ENCODE measurements around the gene COL11A1. TPM values are rescaled to one million over a fixed set of nuclear protein-coding genes. Genes with fewer than 3 reads are reported as not detected.

COL11A1 gene
- total and polyA plus RNA-seq, 2 of the 4 experiments (the other 2 are of a cell fraction): 4.6 to 5.2 TPM

DNA sequence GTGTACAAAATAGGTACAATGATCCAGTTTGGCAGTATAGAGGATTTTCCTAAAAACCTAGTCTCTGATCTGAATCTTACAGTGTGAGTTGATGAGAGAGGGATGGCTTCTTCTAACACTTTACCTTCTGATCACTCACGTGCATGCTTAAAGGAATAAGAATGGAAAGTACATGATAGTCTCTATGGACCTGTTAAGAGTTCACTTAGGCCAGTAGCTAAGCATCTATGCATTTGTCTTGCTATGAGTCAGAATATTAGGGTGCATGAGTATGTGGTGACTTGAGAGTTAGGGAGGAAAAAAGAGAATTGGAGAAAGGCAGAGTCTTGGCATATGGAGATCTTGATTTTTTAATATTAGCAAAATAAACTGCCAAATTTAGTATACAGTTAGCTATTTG is 206.3 kb downstream of the COL11A1 start:
- Histone ChIP-seq H3K56ac (ENCODE audit: extremely low read depth, insufficient read depth, low read length) (no peak overlapping the region), H3K9ac (ENCODE audit: low read depth, low read length) (no peak overlapping the region), H2AK5ac (ENCODE audit: low read depth, low read length) (no peak overlapping the region), H3K9me3 (ENCODE audit: control insufficient read depth, insufficient read depth, low read length) (no peaks in the 10 kb centered on the region), H2BK15ac (ENCODE audit: low read depth, low read length) (no peak overlapping the region), H3K4me3 (ENCODE audit: insufficient read depth, low read depth, low read length) (no peak overlapping the region), H4K20me1 (ENCODE audit: insufficient read depth, low read length) (no peaks in the 10 kb centered on the region), H3K79me1 (ENCODE audit: low read depth in 1 of 2, low read length in 2 of 2) (no peaks in the 10 kb centered on the region), H3K36me3 (ENCODE audit: control insufficient read depth, insufficient read depth, low read length) (no peaks in the 10 kb centered on the region), H4K5ac (ENCODE audit: low read depth, low read length) (no peak overlapping the region), H3K4me1 (ENCODE audit: control insufficient read depth, insufficient read depth, low read length) (no peaks in the 10 kb centered on the region), H3K9me1 (ENCODE audit: insufficient read depth, low read length) (no peaks in the 10 kb centered on the region), H3K4me2 (ENCODE audit: low read depth, low read length) (no peak overlapping the region), H3K27ac (ENCODE audit: insufficient read depth, low read length) (no peak overlapping the region), H3K23ac (ENCODE audit: low read depth, low read length) (no peak overlapping the region), H2BK20ac (ENCODE audit: low read depth, low read length) (no peak overlapping the region), H2BK120ac (ENCODE audit: low read depth, low read length) (no peak overlapping the region), H3K4ac (ENCODE audit: low read depth, low read length) (no peak overlapping the region), H4K8ac (ENCODE audit: low read depth in 2 of 2, low read length in 2 of 2) (no peak overlapping the region), H2AK9ac (replicated peaks; ENCODE audit: low read depth, low read length, poor library complexity) (no peak overlapping the region), H3K27me3 (ENCODE audit: control insufficient read depth, insufficient read depth, low read length) (no peaks in the 10 kb centered on the region), H2BK5ac (ENCODE audit: low read depth, low read length, poor library complexity, severe bottlenecking) (no peak overlapping the region), H4K91ac (ENCODE audit: insufficient read depth, low read depth, low read length) (no peak overlapping the region), H3K18ac (ENCODE audit: low read depth, low read length) (no peak overlapping the region; the same call in 1 of the 2 replicates), H2AFZ (replicated peaks; ENCODE audit: low read length, poor library complexity) (no peak overlapping the region), H3K14ac (replicated peaks; ENCODE audit: low read depth, low read length) (no peak overlapping the region)
- TF ChIP-seq SMC3 (IDR thresholded peaks at IDR 0.05; ENCODE audit: low read depth, low read length) (no peak), CEBPB (IDR thresholded peaks at IDR 0.05; ENCODE audit: low read depth, low read length) (no peak), RAD21 (IDR thresholded peaks at IDR 0.05; ENCODE audit: low read length) (no peak), FOS (IDR thresholded peaks at IDR 0.05; ENCODE audit: low read depth, low read length) (no peak), MAZ (IDR thresholded peaks at IDR 0.05; ENCODE audit: borderline replicate concordance, low read depth, low read length) (no peak), RCOR1 (IDR thresholded peaks at IDR 0.05; ENCODE audit: insufficient replicate concordance, low read length) (no peak), POLR2A (IDR thresholded peaks at IDR 0.05; ENCODE audit: low read depth, low read length) (no peak), NFE2L2 (IDR thresholded peaks at IDR 0.05; ENCODE audit: low read depth, low read length) (no peak), MAFK (IDR thresholded peaks at IDR 0.05; ENCODE audit: low read depth, low read length) (no peak)
- TF ChIP-seq, protein P1, sequence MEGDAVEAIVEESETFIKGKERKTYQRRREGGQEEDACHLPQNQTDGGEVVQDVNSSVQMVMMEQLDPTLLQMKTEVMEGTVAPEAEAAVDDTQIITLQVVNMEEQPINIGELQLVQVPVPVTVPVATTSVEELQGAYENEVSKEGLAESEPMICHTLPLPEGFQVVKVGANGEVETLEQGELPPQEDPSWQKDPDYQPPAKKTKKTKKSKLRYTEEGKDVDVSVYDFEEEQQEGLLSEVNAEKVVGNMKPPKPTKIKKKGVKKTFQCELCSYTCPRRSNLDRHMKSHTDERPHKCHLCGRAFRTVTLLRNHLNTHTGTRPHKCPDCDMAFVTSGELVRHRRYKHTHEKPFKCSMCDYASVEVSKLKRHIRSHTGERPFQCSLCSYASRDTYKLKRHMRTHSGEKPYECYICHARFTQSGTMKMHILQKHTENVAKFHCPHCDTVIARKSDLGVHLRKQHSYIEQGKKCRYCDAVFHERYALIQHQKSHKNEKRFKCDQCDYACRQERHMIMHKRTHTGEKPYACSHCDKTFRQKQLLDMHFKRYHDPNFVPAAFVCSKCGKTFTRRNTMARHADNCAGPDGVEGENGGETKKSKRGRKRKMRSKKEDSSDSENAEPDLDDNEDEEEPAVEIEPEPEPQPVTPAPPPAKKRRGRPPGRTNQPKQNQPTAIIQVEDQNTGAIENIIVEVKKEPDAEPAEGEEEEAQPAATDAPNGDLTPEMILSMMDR (conservative IDR thresholded peaks at IDR 0.05; ENCODE audit: low read depth, low read length): no peak
- dilution Hi-C loops (cut with HindIII; ENCODE audit: low sequenced_read_pairs, unreplicated experiment): no loop called here
- ChIA-PET POLR2A (ENCODE audit: unreplicated experiment) (no interaction called here), CTCF (no interaction called here)
- intact Hi-C loops (cut with micrococcal nuclease): no loop called here
- no TSS peak for BruUV-seq (replicated peaks)
- WGBS, 2 experiments (ENCODE audit: extremely low coverage in 2 of 2, insufficient read length in 1 of 2): no CpG with 5 or more reads among the region's 1 CpG
- in situ Hi-C loops (cut with MboI; ENCODE audit: low sequenced_read_pairs): no loop called here
- ATAC-seq (ENCODE audit: low read depth) (peak; percentile 29; the same call in 1 of the 2 replicates), DNase-seq (peak; percentile 53)

Data from IMR-90 (cell line).